ENCODE data around the gene NHEJ1. TPM values are rescaled to one million over a fixed set of nuclear protein-coding genes. Genes with fewer than 3 reads are reported as not detected.

The NHEJ1 gene
- polyA plus RNA-seq, 1 of the 3 experiments (the other 2 are of a cell fraction): 16.3 TPM

DNA sequence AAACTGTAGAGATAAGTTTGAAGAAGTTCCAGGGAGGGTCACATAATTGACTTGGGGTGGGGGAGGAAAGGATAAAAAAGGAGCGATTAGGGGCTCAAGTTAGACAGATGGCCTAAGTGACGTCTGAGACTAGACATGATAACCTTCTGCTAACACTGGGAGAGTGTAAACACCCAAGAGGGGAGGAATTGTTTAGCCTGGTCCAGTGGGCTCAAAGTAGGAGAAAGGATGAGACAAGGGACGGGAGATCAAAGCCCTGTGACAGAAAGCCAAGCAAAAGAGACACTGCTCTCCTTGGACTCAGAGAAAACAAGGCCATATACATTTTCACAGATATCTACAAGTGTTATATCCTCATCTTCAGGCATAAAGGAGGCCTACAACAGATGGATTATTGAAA is 54.4 kb downstream of the NHEJ1 start:
- no peaks in the 10 kb centered on the region for H3K36me3 ChIP-seq (replicated peaks in 1 of 2; ENCODE audit: control insufficient read depth in 1 of 2, insufficient read depth in 2 of 2, low read length in 1 of 2)
- no peak overlapping the region for H3K27ac ChIP-seq (ENCODE audit: low read depth in 2 of 2, low read length in 1 of 2)
- no peak overlapping the region for H3K4me3 ChIP-seq (ENCODE audit: low read depth in 2 of 2, low read length in 1 of 2)
- no peaks in the 10 kb centered on the region for H3K27me3 ChIP-seq (ENCODE audit: insufficient read depth)
- H2AFZ ChIP-seq (ENCODE audit: low read depth): no peak overlapping the region
- no peaks in the 10 kb centered on the region for H3K79me2 ChIP-seq (ENCODE audit: insufficient read depth)
- H3K9me3 ChIP-seq: no peaks in the 10 kb centered on the region
- H4K20me1 ChIP-seq (ENCODE audit: insufficient read depth): no peaks in the 10 kb centered on the region
- no peaks in the 10 kb centered on the region for H3K9me2 ChIP-seq
- ChIA-PET POLR2A (no interaction called here), CTCF (interaction anchor here (1.1 to 7.7 kb wide), 7 partner anchors 11 to 214 kb away, joined by 3 to 73 read pairs (median 5); no protein-coding TSS in a partner anchor)
- H3K4me2 ChIP-seq: no peak overlapping the region
- TF ChIP-seq TEAD4 (IDR thresholded peaks at IDR 0.05; ENCODE audit: borderline replicate concordance, insufficient read depth) (no peak), RCOR1 (IDR thresholded peaks at IDR 0.05; ENCODE audit: low read length) (no peak), MXI1 (IDR thresholded peaks at IDR 0.05; ENCODE audit: low read depth, low read length) (no peak), GATA2 (CRISPR knock-in tag; IDR thresholded peaks at IDR 0.05) (no peak), RFX5 (IDR thresholded peaks at IDR 0.05; ENCODE audit: low read length) (no peak)
- H3F3A ChIP-seq (replicated peaks; ENCODE audit: insufficient read depth): no peaks in the 10 kb centered on the region
- no peak for DNase-seq
- WGBS (ENCODE audit: low lambda C conversion rate): 95% methylated on average over 3 of the region's 3 CpGs
- H3K4me1 ChIP-seq (ENCODE audit: control insufficient read depth in 1 of 2, insufficient read depth in 2 of 2, low read depth in 1 of 2, low read length in 1 of 2): no peaks in the 10 kb centered on the region
- H3K9ac ChIP-seq: no peak overlapping the region

DNA sequence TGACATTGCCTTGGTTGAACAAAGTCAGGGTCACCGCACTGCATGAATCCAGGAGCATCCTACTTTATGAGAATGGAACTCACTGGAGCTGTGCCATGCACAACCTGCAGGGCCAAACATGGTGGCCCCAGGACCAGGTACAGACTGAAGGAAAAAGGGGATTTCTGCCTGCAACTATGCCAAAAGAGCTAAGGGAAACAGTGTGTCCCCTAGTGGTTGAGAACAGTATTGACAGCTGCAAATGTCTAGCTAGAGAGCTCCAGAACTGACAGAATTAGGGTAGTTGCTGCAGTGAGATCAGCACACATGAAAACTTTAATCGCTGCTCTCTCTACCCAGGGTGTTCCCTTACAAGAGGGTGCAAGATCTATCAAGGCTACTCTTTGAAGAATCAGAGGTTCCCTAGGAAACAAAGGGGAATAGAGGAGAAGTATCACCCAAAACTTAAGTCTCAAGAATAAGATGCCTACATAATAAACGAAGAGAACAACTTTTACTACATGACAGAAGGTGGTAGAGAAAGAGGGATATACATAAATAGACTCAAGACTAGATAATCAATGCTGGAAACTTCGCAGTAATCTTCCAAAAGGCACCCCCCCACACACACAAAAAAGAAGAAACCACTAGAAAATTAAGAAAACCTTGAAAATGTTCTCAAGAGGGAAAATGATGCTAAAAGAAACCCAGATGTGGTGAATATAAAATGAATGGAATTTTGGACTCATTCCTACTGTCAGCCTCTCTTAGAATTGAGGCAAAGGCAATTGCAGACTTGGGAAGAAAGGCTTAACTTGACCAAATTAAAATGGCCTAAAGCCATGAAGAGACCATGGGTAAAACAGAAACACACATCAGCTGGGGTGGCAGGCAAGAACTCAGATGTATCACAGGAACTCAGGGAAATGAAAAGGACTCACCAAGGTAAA is 56.2 kb downstream of the NHEJ1 start:
- H3K9me3 ChIP-seq: no peaks in the 10 kb centered on the region
- H3K9me2 ChIP-seq: no peaks in the 10 kb centered on the region
- no peak overlapping the region; a peak in 1 of 4 replicates for H3K4me3 ChIP-seq (ENCODE audit: low read depth in 2 of 2, low read length in 1 of 2)
- H3K27ac ChIP-seq (ENCODE audit: low read depth in 2 of 2, low read length in 1 of 2): no peak overlapping the region
- H3K79me2 ChIP-seq (ENCODE audit: insufficient read depth): no peaks in the 10 kb centered on the region
- no peaks in the 10 kb centered on the region for H3F3A ChIP-seq (replicated peaks; ENCODE audit: insufficient read depth)
- H3K27me3 ChIP-seq (ENCODE audit: insufficient read depth): no peaks in the 10 kb centered on the region
- no peak overlapping the region for H3K4me2 ChIP-seq
- TF ChIP-seq, protein P1, sequence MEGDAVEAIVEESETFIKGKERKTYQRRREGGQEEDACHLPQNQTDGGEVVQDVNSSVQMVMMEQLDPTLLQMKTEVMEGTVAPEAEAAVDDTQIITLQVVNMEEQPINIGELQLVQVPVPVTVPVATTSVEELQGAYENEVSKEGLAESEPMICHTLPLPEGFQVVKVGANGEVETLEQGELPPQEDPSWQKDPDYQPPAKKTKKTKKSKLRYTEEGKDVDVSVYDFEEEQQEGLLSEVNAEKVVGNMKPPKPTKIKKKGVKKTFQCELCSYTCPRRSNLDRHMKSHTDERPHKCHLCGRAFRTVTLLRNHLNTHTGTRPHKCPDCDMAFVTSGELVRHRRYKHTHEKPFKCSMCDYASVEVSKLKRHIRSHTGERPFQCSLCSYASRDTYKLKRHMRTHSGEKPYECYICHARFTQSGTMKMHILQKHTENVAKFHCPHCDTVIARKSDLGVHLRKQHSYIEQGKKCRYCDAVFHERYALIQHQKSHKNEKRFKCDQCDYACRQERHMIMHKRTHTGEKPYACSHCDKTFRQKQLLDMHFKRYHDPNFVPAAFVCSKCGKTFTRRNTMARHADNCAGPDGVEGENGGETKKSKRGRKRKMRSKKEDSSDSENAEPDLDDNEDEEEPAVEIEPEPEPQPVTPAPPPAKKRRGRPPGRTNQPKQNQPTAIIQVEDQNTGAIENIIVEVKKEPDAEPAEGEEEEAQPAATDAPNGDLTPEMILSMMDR (IDR thresholded peaks at IDR 0.05): peak; percentile 71
- TF ChIP-seq ELF1 (IDR thresholded peaks at IDR 0.05) (no peak), EZH2phosphoT487 (IDR thresholded peaks at IDR 0.05; ENCODE audit: borderline replicate concordance, low read depth) (no peak), RAD21 (IDR thresholded peaks at IDR 0.05; ENCODE audit: low read length) (peak; percentile 70), MEF2A (IDR thresholded peaks at IDR 0.05; ENCODE audit: borderline replicate concordance, low read depth) (no peak), TCF12 (IDR thresholded peaks at IDR 0.05) (no peak), GABPA (IDR thresholded peaks at IDR 0.05; ENCODE audit: low read depth) (no peak), CHD2 (IDR thresholded peaks at IDR 0.05; ENCODE audit: low read length, partially characterized antibody) (no peak), SMC3 (IDR thresholded peaks at IDR 0.05; ENCODE audit: low read depth, low read length) (peak; percentile 76), SIN3A (IDR thresholded peaks at IDR 0.05; ENCODE audit: borderline replicate concordance, low read depth, low read length) (0 out of 2 replicates have a peak, but pooled peaks have one; percentile 21)
- TF ChIP-seq, protein P2, sequence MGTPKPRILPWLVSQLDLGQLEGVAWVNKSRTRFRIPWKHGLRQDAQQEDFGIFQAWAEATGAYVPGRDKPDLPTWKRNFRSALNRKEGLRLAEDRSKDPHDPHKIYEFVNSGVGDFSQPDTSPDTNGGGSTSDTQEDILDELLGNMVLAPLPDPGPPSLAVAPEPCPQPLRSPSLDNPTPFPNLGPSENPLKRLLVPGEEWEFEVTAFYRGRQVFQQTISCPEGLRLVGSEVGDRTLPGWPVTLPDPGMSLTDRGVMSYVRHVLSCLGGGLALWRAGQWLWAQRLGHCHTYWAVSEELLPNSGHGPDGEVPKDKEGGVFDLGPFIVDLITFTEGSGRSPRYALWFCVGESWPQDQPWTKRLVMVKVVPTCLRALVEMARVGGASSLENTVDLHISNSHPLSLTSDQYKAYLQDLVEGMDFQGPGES (IDR thresholded peaks at IDR 0.05; ENCODE audit: low read depth, low read length): no peak
- H4K20me1 ChIP-seq (ENCODE audit: insufficient read depth): no peaks in the 10 kb centered on the region
- CTCF ChIA-PET: interaction anchor here (0.5 to 7.7 kb wide), 44 partner anchors 8 to 195 kb away, joined by 3 to 73 read pairs (median 5); partner anchors contain the start of gene IHH
- H3K36me3 ChIP-seq (replicated peaks in 1 of 2; ENCODE audit: control insufficient read depth in 1 of 2, insufficient read depth in 2 of 2, low read length in 1 of 2): no peaks in the 10 kb centered on the region
- no peak overlapping the region for H3K9ac ChIP-seq
- WGBS (ENCODE audit: low lambda C conversion rate): 55% methylated on average over 4 of the region's 4 CpGs
- DNase-seq: peak; percentile 66
- H2AFZ ChIP-seq (ENCODE audit: low read depth): no peak overlapping the region
- H3K4me1 ChIP-seq (ENCODE audit: control insufficient read depth in 1 of 2, insufficient read depth in 2 of 2, low read depth in 1 of 2, low read length in 1 of 2): no peaks in the 10 kb centered on the region
- POLR2A ChIA-PET: interaction anchor here (1.0 to 1.6 kb wide), 2 partner anchors 107 to 108 kb away, joined by 3 to 6 read pairs; no protein-coding TSS in a partner anchor
